Stomach (tissue), 4 donors: ENCODE measurements around the gene ANKRD34A.

Experiments
- EP300 ChIP-seq: sonication (generic); formaldehyde crosslinking; IDR thresholded peaks from one replicate; pipeline ENCODE4 v1.6.1; 2017; ENCODE audit warnings: antibody characterized with exemption
- POLR2AphosphoS5 ChIP-seq, 3 donors: sonication (generic); formaldehyde crosslinking; IDR thresholded peaks; one replicate each; pipeline ENCODE4 v1.6.1; 2016; ENCODE audit warnings: antibody characterized with exemption in 3 of 3
- TF ChIP-seq, protein P1 (sequence below), 7 experiments: fragments of 450-650 bp in 4 of 7; fragments of 200-600 bp in 3 of 7; sonication (generic) in 3 of 7; IDR thresholded peaks; one replicate each; pipeline ENCODE4 v1.5.1; 2016 to 2019; ENCODE audit warnings: antibody characterized with exemption in 7 of 7, control low read depth in 2 of 7, mild to moderate bottlenecking in 1 of 7

DNA sequence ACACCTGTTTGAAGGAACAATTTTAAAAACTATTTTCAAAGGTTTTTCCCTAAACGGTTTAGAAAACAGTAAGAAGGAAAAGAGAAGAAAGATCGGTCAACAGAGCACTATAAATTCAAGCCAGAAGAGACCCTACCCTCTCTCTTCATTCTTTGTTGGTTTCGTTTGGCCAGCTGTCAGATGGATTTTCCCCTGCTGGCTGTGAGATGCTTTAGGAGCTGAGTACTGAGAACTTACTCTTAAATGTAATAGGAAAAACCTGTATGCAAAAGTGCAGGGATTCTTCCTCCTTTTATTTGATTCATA is 33.3 kb upstream of the ANKRD34A start:
- TF ChIP-seq, protein P1, sequence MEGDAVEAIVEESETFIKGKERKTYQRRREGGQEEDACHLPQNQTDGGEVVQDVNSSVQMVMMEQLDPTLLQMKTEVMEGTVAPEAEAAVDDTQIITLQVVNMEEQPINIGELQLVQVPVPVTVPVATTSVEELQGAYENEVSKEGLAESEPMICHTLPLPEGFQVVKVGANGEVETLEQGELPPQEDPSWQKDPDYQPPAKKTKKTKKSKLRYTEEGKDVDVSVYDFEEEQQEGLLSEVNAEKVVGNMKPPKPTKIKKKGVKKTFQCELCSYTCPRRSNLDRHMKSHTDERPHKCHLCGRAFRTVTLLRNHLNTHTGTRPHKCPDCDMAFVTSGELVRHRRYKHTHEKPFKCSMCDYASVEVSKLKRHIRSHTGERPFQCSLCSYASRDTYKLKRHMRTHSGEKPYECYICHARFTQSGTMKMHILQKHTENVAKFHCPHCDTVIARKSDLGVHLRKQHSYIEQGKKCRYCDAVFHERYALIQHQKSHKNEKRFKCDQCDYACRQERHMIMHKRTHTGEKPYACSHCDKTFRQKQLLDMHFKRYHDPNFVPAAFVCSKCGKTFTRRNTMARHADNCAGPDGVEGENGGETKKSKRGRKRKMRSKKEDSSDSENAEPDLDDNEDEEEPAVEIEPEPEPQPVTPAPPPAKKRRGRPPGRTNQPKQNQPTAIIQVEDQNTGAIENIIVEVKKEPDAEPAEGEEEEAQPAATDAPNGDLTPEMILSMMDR (IDR thresholded peaks at IDR 0.05), result no peak
- TF ChIP-seq EP300 (no peak), POLR2AphosphoS5 (IDR thresholded peaks at IDR 0.05) (no peak)
